Placental epithelial cell (primary cell): ENCODE results near the gene IGSF1. TPM values are rescaled to one million over a fixed set of nuclear protein-coding genes. Genes with fewer than 3 reads are reported as not detected.

Experiments used
- total RNA-seq: library from RNA; depleted of rRNA; stranded (reverse); fragments of >200 nt; gene quantifications from 2 replicates; pipeline ENCODE4 v1.2.3, GENCODE V29; 2012

Gene IGSF1, protein sequence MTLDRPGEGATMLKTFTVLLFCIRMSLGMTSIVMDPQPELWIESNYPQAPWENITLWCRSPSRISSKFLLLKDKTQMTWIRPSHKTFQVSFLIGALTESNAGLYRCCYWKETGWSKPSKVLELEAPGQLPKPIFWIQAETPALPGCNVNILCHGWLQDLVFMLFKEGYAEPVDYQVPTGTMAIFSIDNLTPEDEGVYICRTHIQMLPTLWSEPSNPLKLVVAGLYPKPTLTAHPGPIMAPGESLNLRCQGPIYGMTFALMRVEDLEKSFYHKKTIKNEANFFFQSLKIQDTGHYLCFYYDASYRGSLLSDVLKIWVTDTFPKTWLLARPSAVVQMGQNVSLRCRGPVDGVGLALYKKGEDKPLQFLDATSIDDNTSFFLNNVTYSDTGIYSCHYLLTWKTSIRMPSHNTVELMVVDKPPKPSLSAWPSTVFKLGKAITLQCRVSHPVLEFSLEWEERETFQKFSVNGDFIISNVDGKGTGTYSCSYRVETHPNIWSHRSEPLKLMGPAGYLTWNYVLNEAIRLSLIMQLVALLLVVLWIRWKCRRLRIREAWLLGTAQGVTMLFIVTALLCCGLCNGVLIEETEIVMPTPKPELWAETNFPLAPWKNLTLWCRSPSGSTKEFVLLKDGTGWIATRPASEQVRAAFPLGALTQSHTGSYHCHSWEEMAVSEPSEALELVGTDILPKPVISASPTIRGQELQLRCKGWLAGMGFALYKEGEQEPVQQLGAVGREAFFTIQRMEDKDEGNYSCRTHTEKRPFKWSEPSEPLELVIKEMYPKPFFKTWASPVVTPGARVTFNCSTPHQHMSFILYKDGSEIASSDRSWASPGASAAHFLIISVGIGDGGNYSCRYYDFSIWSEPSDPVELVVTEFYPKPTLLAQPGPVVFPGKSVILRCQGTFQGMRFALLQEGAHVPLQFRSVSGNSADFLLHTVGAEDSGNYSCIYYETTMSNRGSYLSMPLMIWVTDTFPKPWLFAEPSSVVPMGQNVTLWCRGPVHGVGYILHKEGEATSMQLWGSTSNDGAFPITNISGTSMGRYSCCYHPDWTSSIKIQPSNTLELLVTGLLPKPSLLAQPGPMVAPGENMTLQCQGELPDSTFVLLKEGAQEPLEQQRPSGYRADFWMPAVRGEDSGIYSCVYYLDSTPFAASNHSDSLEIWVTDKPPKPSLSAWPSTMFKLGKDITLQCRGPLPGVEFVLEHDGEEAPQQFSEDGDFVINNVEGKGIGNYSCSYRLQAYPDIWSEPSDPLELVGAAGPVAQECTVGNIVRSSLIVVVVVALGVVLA (N-terminal part only)
- total RNA-seq, result not detected in 2 replicates

DNA sequence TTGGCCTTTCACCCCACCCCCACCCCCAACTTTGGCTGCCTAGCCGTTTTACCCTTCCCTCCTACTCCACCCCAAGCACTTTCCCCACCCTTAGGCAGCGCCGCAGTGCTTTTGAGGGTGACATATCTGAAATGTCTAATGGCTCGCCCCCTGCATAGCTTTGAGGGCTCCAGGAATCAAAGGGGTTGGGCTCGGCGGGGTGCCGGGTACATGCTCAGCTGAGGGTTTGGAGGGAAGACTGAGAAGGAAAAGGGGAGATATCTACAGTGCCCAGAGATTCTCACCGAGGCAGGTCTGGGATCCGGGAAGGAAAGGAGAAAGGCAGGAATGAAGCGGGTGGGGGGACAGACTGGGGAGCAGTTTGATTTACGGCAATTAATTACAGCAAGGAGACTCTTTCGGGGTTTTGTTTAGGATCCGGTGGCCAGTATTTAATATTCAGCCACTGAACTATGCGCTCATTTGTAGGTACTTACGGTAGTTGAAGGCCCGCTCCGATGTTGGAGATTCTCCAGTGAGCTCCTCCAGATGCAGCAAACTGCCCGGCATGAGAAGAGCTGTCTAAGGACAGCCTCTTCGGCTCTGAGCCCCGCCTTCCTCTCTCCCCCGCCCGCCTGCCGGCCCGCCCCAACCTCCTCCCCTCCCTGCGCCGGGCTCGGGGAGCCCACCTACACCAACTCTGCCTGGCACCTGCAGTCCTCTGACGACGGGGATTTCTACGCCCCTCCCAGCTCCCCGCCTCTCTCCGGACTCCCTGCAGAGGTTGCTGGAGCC, at the start of gene IGSF1:
Gene IGSF1, minus strand, starts transcription at position 569 of the 774 bp plus-strand sequence. CDS start 2,632 bp downstream, outside the sequence.

Other genes starting within 250 kb of the IGSF1 start
- not detected in 2 replicates for gene ARHGAP36, start 231.0 kb downstream of the IGSF1 start, total RNA-seq